Activated B cell treated with CpG ODN at 0.5 μM for 24 hours (primary cell): ENCODE results near the gene SEC22C. TPM values are rescaled to one million over a fixed set of nuclear protein-coding genes. Genes with fewer than 3 reads are reported as not detected.

Experiments used
- ATAC-seq: fragments of 200-7000 bp; cut with Tn5 transposase; one replicate; pipeline ENCODE4 v1.10.0; 2021; ENCODE audit warnings: low read depth, mild to moderate bottlenecking, moderate library complexity
- CTCF ChIA-PET: fragments of 350-600 bp; sonication (Branson Sonifier 250); formaldehyde crosslinking; loops from one replicate; lab custom pipeline; 2021; ENCODE audit warnings: antibody characterized with exemption; lab: Charles Lee
- POLR2A ChIA-PET: fragments of 350-600 bp; sonication (Branson Sonifier 250); formaldehyde crosslinking; loops from one replicate; lab custom pipeline; 2021; ENCODE audit warnings: antibody characterized with exemption; lab: Charles Lee
- DNase-seq: peaks from one replicate; pipeline ENCODE4 v3.0.0; 2022
- H3K27ac Mint-ChIP-seq: one replicate; pipeline ENCODE4 v1.8.0; 2020; ENCODE audit warnings: mixed read lengths
- H3K27me3 Mint-ChIP-seq: one replicate; pipeline ENCODE4 v1.8.0; 2021; ENCODE audit warnings: mixed read lengths
- H3K36me3 Mint-ChIP-seq: one replicate; pipeline ENCODE4 v1.8.0; 2021; ENCODE audit warnings: low read depth, mixed read lengths
- H3K4me1 Mint-ChIP-seq: one replicate; pipeline ENCODE4 v1.8.0; 2021; ENCODE audit warnings: mixed read lengths
- H3K4me3 Mint-ChIP-seq: one replicate; pipeline ENCODE4 v1.8.0; 2020; ENCODE audit warnings: mild to moderate bottlenecking, mixed read lengths
- H3K9me3 Mint-ChIP-seq: one replicate; pipeline ENCODE4 v1.8.0; 2020; ENCODE audit warnings: mixed read lengths
- intact Hi-C: fragments of 100-400 bp; cut with micrococcal nuclease; formaldehyde crosslinking; loops from one replicate; pipeline ENCODE4 v1.15.1; 2024
- total RNA-seq: library from RNA; stranded (reverse); gene quantifications from 2 replicates; pipeline ENCODE4 v1.2.3, GENCODE V29; 2022
- TF ChIP-seq, protein P1 (sequence below): fragments of 200-600 bp; IDR thresholded peaks from one replicate; pipeline ENCODE4 v1.8.0; 2022; ENCODE audit warnings: antibody characterized with exemption, mild to moderate bottlenecking

Gene SEC22C
- total RNA-seq, 1 donor from 2014 or later, result 36.4 TPM

DNA sequence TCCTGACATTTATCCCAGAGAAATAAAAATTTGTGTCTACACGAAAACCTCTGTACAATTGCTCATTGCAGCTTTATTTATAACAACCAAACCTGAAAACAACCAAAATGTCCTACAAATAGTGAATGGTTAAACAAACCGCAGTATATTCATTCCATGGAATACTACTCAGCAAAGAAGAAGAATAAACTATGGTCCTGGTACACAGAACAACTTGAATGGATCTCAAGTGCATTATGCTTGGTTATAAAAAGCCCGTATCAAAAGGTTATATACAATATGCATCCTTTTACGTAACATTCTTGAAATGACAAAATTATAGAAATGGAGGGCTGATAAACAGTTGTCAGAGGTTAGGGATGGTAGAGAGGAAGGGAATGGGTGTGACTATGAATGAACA is 3.7 kb downstream of the SEC22C start:
- Mint-ChIP-seq H3K4me1 (peaks cover 25% of the 10 kb centered on the region), H3K27ac (no peak overlapping the region), H3K4me3 (no peak overlapping the region), H3K9me3 (peaks cover 14% of the 10 kb centered on the region), H3K27me3 (no peaks in the 10 kb centered on the region), H3K36me3 (peaks cover 40% of the 10 kb centered on the region)
- ATAC-seq, result no peak
- intact Hi-C loops, result no loop called here
- CTCF ChIA-PET, result no interaction called here
- DNase-seq, result no peak
- TF ChIP-seq, protein P1, sequence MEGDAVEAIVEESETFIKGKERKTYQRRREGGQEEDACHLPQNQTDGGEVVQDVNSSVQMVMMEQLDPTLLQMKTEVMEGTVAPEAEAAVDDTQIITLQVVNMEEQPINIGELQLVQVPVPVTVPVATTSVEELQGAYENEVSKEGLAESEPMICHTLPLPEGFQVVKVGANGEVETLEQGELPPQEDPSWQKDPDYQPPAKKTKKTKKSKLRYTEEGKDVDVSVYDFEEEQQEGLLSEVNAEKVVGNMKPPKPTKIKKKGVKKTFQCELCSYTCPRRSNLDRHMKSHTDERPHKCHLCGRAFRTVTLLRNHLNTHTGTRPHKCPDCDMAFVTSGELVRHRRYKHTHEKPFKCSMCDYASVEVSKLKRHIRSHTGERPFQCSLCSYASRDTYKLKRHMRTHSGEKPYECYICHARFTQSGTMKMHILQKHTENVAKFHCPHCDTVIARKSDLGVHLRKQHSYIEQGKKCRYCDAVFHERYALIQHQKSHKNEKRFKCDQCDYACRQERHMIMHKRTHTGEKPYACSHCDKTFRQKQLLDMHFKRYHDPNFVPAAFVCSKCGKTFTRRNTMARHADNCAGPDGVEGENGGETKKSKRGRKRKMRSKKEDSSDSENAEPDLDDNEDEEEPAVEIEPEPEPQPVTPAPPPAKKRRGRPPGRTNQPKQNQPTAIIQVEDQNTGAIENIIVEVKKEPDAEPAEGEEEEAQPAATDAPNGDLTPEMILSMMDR, result no peak
- POLR2A ChIA-PET, result interaction anchor here (2.5 kb wide), 1 partner anchor 13 kb away, joined by 15 read pairs; the partner anchor contains the start of gene SS18L2

GRCh38 chr3:42575137-42575741 is 6.5 kb downstream of the SEC22C start:
- DNase-seq, result no peak
- H3K27me3 Mint-ChIP-seq, result no peaks in the 10 kb centered on the region
- POLR2A ChIA-PET, result no interaction called here
- H3K36me3 Mint-ChIP-seq, result peaks cover 52% of the 10 kb centered on the region
- intact Hi-C loops, result no loop called here
- H3K4me1 Mint-ChIP-seq, result peaks cover 8% of the 10 kb centered on the region
- CTCF ChIA-PET, result interaction anchor here (0.7 to 1.0 kb wide), 2 partner anchors 38 to 81 kb away, joined by 3 read pairs; no protein-coding TSS in a partner anchor
- no peak for ATAC-seq
- peaks cover 14% of the 10 kb centered on the region for H3K9me3 Mint-ChIP-seq
- H3K4me3 Mint-ChIP-seq, result no peak overlapping the region
- TF ChIP-seq, protein P1, result no peak
- no peak overlapping the region for H3K27ac Mint-ChIP-seq

DNA sequence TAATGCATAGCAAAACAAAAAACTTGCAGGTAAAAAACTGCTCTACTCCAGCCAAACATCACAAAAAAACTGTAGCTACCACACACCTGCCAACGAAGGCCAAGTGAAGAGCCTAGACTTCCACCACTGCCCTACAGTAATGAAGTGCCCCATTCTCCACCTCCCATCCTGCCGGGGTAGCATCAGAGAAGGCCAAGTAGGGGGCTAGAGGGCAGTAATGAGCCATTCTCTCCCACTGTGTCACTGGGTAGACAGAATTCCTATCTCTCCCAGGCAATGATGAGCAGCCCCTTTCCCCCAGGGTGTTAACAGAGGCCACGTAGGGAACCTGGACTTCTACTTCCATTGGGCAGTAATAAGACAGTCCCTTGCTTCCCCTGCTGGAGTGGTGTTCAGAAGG is 9.5 kb downstream of the SEC22C start:
- intact Hi-C loops, result loop anchor here (1.0 to 2.0 kb wide), 3 partner anchors 41 to 172 kb away; no protein-coding TSS in a partner anchor
- Mint-ChIP-seq H3K27ac (no peak overlapping the region), H3K27me3 (no peaks in the 10 kb centered on the region), H3K4me3 (no peak overlapping the region), H3K4me1 (peaks cover 4% of the 10 kb centered on the region), H3K36me3 (peaks cover 62% of the 10 kb centered on the region), H3K9me3 (peaks cover 14% of the 10 kb centered on the region)
- DNase-seq (no peak), ATAC-seq (no peak)
- TF ChIP-seq, protein P1, result no peak
- POLR2A ChIA-PET, result no interaction called here
- CTCF ChIA-PET, result interaction anchor here (0.6 to 1.8 kb wide), 6 partner anchors 9 to 172 kb away, joined by 3 to 6 read pairs (median 3); no protein-coding TSS in a partner anchor

DNA sequence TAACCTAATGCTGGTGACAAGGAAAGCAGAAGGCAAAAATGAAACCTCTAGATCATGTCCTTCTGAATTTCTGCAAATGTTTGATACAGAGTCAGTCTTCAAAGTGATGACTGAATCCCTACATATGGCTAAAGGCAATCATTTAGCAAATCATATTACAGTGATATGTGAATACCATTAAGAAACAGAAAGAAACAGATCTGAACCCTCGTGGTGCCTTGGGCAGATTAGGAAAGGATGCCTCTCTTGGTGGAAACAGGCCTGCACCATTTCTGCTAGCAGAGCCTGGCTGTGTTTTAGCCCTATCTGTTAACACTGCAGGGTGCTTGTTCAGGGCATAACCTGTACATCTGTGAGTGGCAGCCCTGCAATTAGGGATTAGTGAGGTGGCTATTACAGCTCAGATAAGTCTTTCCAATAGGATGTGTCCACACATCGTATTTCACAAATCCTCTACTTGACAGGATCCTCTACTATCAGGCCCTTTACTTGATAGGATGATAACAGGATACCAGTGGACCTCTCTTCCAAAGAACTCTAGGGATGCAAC is 12.1 kb downstream of the SEC22C start:
- DNase-seq (no peak), ATAC-seq (no peak)
- CTCF ChIA-PET, result no interaction called here
- no peaks in the 10 kb centered on the region for H3K27me3 Mint-ChIP-seq
- H3K9me3 Mint-ChIP-seq, result peaks cover 7% of the 10 kb centered on the region
- intact Hi-C loops, result no loop called here
- peaks cover 64% of the 10 kb centered on the region for H3K36me3 Mint-ChIP-seq
- H3K4me3 Mint-ChIP-seq, result no peak overlapping the region
- POLR2A ChIA-PET, result no interaction called here
- no peak overlapping the region for H3K27ac Mint-ChIP-seq
- H3K4me1 Mint-ChIP-seq, result peaks cover 4% of the 10 kb centered on the region
- TF ChIP-seq, protein P1, result no peak

GRCh38 chr3:42562047-42562907 is 19.5 kb downstream of the SEC22C start:
- Mint-ChIP-seq H3K27me3 (no peaks in the 10 kb centered on the region), H3K27ac (no peak overlapping the region), H3K36me3 (peaks cover 74% of the 10 kb centered on the region), H3K4me1 (no peaks in the 10 kb centered on the region), H3K9me3 (no peaks in the 10 kb centered on the region), H3K4me3 (no peak overlapping the region)
- intact Hi-C loops, result no loop called here
- CTCF ChIA-PET, result no interaction called here
- ATAC-seq (no peak), DNase-seq (no peak)
- TF ChIP-seq, protein P1, result no peak
- POLR2A ChIA-PET, result no interaction called here
